RPMI8226 (cell line): ENCODE measurements around the gene ENTPD2.
A peak's percentile ranks its signal among the peaks of the same experiment; 100 is the strongest.

Source experiments
- DNase-seq: peaks from one replicate; pipeline ENCODE4 v3.0.0-alpha.2; 2015

ENTPD2 gene

DNA sequence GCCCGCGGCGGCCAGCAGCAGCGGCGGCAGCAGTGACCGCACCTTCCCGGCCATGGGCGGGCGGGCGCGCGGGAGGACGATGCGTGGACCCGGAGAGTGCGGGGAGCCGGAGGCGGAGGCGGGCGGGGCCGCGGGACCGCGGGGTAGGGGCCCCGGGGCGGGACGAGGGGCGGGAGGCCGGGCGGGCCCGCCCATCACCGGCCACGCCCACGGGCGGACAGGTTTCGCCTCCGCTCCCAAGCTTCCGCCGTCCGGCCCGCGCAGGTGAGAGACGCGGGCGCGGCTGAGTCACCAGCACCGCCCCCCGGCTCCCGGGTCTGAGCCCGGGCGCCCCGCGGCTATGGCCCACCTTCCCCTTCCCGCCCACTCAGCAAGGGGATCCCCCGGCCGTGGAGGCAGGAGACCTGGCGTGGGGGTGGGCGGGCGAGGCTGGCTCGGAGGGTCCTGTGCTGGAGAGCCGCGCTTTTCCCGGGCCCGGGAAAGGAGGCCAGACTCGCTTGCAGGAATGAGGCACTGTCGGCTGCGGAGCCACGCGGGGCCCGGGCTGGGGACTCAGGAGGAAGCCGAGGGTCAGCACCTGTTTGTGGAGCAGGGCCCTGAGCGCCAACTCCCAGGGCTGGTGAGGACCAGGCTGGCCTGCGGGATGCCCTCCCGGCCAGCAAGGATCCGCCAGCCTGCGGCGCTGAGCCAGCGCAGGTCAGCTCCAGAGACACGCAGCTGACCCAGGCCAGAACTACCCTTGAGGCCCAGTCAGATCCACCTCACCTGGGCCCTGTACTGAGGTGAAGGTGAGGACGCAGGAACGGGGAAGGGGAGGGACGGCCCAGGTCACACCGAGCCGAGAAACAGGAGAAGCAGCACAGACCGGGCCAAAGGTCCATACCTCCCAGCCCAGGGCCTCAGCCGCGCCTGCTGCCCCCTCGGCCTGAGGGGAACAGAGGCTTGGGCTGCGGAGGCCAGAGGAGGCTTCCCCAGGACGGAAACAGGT, at the start of gene ENTPD2:
Gene ENTPD2 (minus strand): TSS at position 118 of the 988 bp plus-strand sequence. CDS start 64 bp downstream, at position 54.
- DNase-seq, result peak; percentile 91

- DNase-seq, result no peak
Measured at GRCh38 chr9:137103206-137103999, 49.5 kb upstream of the ENTPD2 start.

DNA sequence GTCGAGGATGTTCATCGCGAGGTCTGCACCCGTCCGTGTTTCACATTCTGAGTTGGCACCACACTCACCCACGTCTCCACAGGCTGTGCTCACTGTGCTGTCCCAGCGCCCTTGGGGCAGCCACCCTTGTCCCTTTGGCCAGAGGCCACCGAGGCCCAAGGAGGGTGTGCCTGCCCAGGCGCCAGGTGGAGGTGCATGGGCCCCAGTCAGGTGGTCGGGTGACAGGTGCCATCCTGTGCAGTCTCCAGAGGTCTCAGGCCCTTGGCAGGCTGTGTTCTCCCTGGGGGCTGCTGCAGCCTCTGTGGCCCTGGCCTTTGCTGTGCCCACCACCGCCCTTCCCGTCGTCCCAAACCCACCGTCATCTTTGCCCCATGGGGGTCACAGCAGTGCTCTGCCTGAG, 45.4 kb upstream of the ENTPD2 start:
- DNase-seq, result no peak

- DNase-seq, result no peak
Measured at GRCh38 chr9:137097761-137098462, 44.1 kb upstream of the ENTPD2 start.

DNA sequence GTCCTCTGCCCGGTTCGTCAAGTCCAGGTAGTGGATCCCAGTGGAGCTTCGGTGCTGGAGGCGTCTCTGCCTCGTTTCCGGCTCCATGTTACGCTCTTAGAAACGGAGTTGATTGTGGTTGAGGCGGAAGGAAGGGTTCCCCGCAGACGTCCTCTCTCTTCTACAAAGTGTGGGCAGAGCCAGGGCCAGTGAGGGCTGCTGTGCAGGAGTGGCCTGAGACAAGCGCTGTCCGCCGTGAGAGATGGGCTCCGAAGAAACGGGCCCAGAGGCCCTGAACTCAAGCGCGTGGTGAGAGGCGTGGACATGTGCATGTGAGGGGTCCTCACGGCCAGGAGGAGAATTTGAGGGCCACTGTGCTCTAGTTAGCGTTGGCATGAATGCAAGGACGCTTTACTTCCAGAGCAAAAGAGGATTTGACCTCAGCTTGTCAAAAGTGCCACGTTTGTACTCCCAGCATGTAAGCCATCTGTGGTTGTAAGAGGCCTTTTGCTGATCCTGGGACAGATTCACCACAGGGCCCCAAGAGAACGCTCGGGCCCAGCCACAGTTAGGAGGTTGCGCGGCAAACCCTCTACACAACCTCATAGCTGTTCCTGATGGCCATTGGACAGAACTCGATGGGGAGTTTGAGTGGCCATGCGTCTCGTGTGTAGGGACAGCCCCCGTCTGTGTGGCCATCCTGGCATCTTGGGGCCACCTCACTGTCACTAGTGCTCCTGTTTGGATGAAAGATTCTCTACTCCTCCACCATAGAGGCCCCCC, 43.1 kb upstream of the ENTPD2 start:
- DNase-seq, result no peak

GRCh38 chr9:137095664-137096517, 42.0 kb upstream of the ENTPD2 start:
- peak; percentile 86 for DNase-seq

DNA sequence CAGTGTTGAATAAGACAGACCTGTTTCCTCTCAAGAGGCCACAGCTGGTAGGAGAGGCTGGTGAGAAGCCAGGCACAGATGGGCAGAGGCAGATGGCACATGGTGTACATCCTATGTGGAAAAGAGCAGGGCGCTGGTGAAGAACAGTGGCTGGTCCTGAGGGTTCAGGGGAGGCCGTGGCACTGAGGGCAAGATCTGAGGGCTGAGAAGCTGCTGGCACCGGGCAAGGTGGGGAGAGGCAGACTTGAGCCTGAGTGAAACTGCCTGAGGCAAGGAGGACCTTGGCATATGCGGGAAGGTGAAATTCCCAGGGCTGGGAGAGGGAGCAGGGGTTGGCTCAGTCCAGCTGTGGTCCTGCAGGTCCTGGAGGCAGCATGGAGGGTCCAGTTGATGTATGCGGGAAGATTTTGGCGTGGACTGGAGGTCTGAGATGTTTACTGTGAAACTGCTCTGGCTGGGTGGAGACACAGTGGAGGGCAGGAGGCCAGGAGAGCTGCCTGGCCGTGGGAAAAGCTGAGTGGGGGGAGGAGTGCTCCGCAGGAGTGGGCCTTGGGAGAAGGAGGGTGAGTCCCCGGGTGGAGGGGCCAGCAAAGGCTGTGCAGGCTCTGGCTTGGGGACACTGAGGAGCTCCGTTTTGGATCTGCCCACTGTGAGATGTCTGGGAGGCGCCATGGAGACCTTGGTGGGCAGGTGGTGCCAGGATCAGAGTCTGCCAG, 35.5 kb upstream of the ENTPD2 start:
- DNase-seq, result no peak

DNA sequence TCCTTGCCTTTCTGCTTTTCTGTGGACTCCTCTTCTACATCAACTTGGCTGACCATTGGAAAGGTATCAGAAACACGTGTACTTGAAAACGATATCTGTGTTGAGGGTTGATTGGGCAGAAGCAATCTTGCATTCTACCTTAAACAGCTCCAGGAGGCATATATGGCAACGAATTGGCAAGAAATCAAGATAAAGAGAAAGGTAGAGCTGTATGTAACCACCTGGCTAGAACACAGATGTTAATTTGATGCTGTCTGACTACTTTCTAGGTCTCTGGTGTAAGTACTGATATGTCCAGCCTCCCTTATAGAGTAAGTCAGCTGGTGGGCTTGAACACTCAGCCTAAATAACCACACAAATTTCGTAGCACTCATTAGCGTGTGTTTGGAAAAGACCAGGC, 34.3 kb upstream of the ENTPD2 start:
- DNase-seq, result no peak

GRCh38 chr9:137087409-137087925, 33.6 kb upstream of the ENTPD2 start:
- no peak for DNase-seq

DNA sequence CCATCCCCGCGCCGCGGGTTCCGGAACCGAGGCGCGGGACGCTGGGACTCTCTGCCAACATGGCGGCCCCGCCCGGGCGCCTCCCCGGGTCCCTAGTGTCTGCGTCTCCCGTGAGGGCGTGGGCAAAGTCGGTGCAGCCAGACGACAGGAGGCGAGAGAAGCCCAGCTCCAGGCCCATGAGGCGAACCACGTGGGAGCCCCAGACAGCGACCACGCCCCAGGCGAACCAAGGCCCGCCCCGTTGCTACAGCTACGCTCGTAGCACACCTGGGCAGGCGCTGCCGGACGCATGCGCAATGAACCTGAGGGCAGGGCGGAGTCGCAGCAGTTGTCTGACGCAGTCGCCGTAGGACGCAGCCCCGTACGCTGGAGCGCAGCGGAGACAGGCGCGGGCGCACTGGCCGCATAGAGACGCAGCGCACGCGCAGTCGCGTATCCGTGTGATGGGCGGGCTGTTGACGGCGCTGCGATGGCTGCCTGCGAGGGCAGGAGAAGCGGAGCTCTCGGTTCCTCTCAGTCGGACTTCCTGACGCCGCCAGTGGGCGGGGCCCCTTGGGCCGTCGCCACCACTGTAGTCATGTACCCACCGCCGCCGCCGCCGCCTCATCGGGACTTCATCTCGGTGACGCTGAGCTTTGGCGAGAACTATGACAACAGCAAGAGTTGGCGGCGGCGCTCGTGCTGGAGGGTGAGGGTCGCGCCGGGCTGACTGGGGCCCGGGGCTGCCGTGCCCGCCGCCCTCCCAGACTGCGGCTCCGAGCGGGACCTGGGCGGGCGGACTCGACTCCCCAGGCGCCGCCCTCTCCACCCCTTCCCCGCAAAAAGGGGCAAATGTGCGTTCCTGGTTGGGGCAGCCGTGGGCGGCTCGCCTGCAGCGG, 32.9 kb upstream of the ENTPD2 start, which contains the start of gene MAN1B1:
Gene MAN1B1 (plus strand): TSS at position 455 of the 878 bp plus-strand sequence. CDS start 15 bp downstream, at position 470.
- DNase-seq, result peak; percentile 100

GRCh38 chr9:137085920-137086530, 32.2 kb upstream of the ENTPD2 start:
- peak; percentile 61 for DNase-seq

DNA sequence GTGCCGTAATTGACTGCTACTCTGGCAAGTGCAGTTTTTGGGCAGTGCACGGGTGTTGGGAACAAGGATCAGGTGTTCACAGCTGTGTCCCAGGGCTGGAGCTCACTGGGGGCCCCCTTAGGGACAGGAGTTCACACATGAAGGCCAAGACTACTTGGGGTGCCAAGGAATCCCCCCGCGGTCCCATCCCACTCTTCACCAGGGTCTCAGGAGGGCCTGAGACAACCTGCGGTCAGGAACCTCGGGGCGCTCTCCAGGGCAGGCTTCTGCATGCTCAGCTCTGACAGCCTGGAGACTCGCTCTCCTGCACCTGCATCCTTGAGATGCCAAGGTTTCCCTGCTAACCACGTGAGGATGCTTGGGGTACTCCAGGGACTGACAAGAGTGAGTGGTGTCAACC, 30.7 kb upstream of the ENTPD2 start:
- no peak for DNase-seq

GRCh38 chr9:137083394-137084004, 29.6 kb upstream of the ENTPD2 start:
- DNase-seq, result no peak

- no peak for DNase-seq
Measured at GRCh38 chr9:137082925-137083290, 29.0 kb upstream of the ENTPD2 start.

GRCh38 chr9:137082222-137082924, 28.5 kb upstream of the ENTPD2 start:
- no peak for DNase-seq

GRCh38 chr9:137080260-137081122, 26.6 kb upstream of the ENTPD2 start:
- no peak for DNase-seq

DNA sequence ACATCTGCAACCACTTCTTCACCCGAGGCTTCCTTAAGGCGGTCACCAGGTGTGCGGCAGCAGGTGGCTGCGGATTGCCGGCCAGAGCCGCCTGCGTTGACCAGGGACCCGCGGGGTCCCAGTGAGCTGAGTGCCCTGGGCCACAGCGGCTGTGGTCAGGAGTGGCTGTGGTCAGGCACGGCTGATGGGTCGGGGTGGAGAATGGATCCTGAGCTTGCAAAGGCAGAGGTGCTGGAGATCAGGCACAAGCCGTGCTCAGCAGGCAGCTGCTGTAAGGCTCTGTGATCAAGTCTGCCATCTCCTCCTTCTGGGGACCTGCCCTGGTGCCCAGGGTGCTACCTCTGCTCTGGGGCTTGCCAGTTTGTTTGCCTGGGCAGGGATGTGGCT, 25.5 kb upstream of the ENTPD2 start:
- no peak for DNase-seq
